ENCODE data around the gene NUP210L.

Gene NUP210L

DNA sequence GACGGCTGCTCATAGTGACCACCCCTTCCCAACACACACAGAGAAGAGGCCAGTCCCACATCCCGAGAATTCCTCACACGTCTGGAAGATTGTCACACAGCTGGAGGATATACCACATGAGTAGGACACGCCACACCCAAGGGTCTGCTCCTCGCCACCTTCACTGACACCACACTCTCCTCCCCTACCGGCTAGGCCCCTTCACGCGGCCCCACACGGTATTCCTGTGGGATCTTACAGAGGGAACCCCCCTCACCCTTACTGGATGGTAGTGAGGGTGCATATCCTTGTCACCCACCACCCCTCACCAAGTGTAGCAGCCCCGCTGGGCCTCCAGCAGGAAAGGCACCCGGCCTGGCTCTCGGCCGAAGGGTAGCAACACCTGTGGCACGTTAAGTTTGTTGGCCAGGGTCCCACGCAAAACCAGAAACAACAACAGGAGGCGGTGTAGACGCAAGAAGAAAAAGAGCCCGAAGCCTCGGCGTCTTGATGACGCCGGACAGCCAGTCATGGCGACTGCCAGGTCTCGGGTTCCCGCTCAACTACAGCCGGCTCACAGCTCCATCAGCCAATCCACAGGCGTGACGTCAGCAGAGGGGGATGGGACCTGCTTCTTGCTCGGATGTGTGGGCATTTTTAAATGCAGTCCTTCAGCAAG lies at the start of gene NUP210L:
Gene NUP210L, minus strand, starts transcription at position 540 of the 658 bp plus-strand sequence.
- Histone ChIP-seq H3K27ac (peak within 1 kb of the TSS; percentile 81), H3K36me3 (peaks cover 50% of the 10 kb centered on the region), H3K27me3 (no peaks in the 10 kb centered on the region), H3K4me3 (ENCODE audit: low read depth in 1 of 2, low read length in 1 of 2) (no peak within 1 kb of the TSS), H3K9me3 (no peaks in the 10 kb centered on the region), H3K4me1 (ENCODE audit: control insufficient read depth in 1 of 2, insufficient read depth in 1 of 2, low read depth in 1 of 2, low read length in 1 of 2) (peaks cover 65 to 71% of the 10 kb centered on the region in 2 experiments)
- TF ChIP-seq, protein P1, sequence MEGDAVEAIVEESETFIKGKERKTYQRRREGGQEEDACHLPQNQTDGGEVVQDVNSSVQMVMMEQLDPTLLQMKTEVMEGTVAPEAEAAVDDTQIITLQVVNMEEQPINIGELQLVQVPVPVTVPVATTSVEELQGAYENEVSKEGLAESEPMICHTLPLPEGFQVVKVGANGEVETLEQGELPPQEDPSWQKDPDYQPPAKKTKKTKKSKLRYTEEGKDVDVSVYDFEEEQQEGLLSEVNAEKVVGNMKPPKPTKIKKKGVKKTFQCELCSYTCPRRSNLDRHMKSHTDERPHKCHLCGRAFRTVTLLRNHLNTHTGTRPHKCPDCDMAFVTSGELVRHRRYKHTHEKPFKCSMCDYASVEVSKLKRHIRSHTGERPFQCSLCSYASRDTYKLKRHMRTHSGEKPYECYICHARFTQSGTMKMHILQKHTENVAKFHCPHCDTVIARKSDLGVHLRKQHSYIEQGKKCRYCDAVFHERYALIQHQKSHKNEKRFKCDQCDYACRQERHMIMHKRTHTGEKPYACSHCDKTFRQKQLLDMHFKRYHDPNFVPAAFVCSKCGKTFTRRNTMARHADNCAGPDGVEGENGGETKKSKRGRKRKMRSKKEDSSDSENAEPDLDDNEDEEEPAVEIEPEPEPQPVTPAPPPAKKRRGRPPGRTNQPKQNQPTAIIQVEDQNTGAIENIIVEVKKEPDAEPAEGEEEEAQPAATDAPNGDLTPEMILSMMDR (IDR thresholded peaks at IDR 0.05), result no peak

DNA sequence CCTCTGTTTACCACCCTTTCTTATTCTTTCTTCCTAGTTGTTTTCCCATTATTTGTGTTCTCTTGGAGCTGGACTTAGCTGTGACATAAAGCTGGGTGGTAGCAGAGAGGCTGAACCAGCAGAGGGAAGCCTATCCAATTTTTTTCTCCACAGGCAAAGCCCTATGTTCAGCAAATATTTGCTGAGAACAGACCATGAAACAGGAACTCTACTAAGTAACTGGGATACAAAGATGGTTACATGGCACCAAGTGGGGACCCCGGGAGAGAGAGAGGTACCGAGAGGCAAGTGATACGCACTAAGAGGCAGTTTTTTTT lies 44.6 kb upstream of the NUP210L start:
- Histone ChIP-seq H3K9me3 (no peaks in the 10 kb centered on the region), H3K4me3 (ENCODE audit: low read depth in 1 of 2, low read length in 1 of 2) (no peak overlapping the region), H3K27me3 (no peaks in the 10 kb centered on the region), H3K36me3 (no peaks in the 10 kb centered on the region), H3K27ac (no peak overlapping the region), H3K4me1 (ENCODE audit: control insufficient read depth in 1 of 2, insufficient read depth in 1 of 2, low read depth in 1 of 2, low read length in 1 of 2) (peaks cover 4% of the 10 kb centered on the region in 2 experiments)
- TF ChIP-seq, protein P1 (IDR thresholded peaks at IDR 0.05), result no peak

DNA sequence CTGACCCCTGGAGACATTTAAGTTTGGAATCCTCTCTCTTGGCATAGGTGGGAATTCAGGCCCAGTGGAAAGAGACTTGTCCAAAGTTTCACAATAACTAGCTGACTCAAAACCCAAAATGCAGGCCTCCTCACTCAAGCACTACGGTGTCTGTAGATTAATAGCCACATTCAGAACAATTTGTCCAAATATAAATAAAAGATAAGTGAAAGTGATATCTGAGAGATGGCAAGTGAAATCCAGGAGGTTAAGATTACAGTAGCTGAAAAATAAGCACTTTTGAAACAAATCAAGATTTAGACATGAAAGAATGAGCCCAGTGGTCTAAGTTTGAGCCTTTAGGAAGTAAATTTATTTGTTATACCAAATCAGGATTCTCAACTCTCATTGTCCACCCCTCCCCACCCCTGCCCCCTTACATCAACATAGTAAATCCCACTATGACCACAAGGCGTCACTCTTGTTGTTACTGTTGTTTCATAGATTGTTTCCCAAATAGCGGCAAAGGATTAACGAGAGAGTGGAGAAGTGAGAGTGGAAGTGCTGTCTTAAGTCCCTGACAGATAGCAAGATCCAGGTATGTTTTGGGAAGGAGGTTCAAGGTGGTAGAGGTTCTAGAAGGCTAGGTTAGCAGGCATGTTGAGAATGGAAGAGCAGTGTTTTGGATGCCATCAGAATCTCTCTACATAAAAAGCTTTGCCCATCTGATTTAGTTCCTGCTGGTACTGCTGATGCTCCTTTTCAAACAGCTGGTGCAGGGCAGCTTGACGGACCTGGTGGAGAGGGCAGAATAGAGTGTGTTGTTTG lies 44.1 kb upstream of the NUP210L start:
- H3K4me3 ChIP-seq (ENCODE audit: low read depth in 1 of 2, low read length in 1 of 2), result no peak overlapping the region
- H3K27me3 ChIP-seq, result no peaks in the 10 kb centered on the region
- TF ChIP-seq, protein P1 (IDR thresholded peaks at IDR 0.05), result peak; percentile 62
- H3K36me3 ChIP-seq, result no peaks in the 10 kb centered on the region
- H3K4me1 ChIP-seq (ENCODE audit: control insufficient read depth in 1 of 2, insufficient read depth in 1 of 2, low read depth in 1 of 2, low read length in 1 of 2), result peaks cover 4% of the 10 kb centered on the region in 2 experiments
- H3K9me3 ChIP-seq, result no peaks in the 10 kb centered on the region
- no peak overlapping the region for H3K27ac ChIP-seq

DNA sequence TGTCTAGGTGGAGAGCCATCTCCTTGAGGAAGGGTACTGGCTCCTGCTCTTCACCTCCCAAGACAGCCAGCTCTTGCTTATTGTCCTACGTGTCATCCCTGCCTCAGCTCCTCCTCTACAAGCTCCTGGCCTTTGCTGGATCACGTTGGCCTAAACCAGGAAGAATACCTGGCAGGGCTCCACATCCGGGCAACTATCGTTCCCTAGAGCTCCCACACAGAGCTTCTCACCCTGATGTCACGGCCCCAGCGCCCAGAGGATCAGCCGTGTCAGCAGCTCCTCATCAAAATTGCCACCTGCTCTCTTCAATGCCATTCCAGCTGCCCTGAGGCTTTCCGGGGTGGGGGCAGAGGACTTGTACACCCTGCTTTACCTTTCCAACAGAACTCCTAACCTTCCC lies 38.9 kb upstream of the NUP210L start:
- Histone ChIP-seq H3K27me3 (no peaks in the 10 kb centered on the region), H3K27ac (no peak overlapping the region), H3K4me1 (ENCODE audit: control insufficient read depth in 1 of 2, insufficient read depth in 1 of 2, low read depth in 1 of 2, low read length in 1 of 2) (peaks cover 10 to 12% of the 10 kb centered on the region in 2 experiments), H3K9me3 (no peaks in the 10 kb centered on the region), H3K36me3 (no peaks in the 10 kb centered on the region), H3K4me3 (ENCODE audit: low read depth in 1 of 2, low read length in 1 of 2) (no peak overlapping the region)
- TF ChIP-seq, protein P1 (IDR thresholded peaks at IDR 0.05), result no peak

DNA sequence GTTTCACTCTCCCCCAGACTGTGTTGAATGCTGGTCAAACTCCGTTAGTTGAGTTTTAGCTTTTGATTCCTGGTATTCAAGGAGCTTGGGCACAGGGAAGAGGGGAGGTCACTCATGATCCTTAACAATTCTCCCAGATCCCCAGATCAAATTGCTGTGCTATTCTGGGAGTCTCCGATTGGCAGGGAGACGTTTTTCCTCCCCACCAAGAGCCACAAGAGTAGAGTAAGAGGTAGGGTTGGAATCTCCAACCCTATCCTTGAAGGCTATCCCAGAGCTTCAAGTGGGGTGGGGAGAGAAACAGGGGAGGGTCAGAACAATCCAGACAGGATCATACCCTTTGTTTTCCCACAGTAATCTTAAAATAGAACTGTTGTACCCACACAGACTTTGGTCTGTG lies 37.6 kb upstream of the NUP210L start:
- no peaks in the 10 kb centered on the region for H3K27me3 ChIP-seq
- peaks cover 10 to 12% of the 10 kb centered on the region in 2 experiments for H3K4me1 ChIP-seq (ENCODE audit: control insufficient read depth in 1 of 2, insufficient read depth in 1 of 2, low read depth in 1 of 2, low read length in 1 of 2)
- H3K4me3 ChIP-seq (ENCODE audit: low read depth in 1 of 2, low read length in 1 of 2), result no peak overlapping the region
- H3K9me3 ChIP-seq, result no peaks in the 10 kb centered on the region
- H3K27ac ChIP-seq, result peak overlapping the region; percentile 21
- no peaks in the 10 kb centered on the region for H3K36me3 ChIP-seq
- TF ChIP-seq, protein P1 (IDR thresholded peaks at IDR 0.05), result no peak

Measured in neutrophil (primary cell).